Ammon's horn (tissue), 1 donor: ENCODE data around the gene PDGFA.

Experiments
- DNase-seq: peaks from one replicate; pipeline ENCODE4 v3.0.0-alpha.2; 2016; ENCODE audit warnings: low spot score

The PDGFA gene

DNA sequence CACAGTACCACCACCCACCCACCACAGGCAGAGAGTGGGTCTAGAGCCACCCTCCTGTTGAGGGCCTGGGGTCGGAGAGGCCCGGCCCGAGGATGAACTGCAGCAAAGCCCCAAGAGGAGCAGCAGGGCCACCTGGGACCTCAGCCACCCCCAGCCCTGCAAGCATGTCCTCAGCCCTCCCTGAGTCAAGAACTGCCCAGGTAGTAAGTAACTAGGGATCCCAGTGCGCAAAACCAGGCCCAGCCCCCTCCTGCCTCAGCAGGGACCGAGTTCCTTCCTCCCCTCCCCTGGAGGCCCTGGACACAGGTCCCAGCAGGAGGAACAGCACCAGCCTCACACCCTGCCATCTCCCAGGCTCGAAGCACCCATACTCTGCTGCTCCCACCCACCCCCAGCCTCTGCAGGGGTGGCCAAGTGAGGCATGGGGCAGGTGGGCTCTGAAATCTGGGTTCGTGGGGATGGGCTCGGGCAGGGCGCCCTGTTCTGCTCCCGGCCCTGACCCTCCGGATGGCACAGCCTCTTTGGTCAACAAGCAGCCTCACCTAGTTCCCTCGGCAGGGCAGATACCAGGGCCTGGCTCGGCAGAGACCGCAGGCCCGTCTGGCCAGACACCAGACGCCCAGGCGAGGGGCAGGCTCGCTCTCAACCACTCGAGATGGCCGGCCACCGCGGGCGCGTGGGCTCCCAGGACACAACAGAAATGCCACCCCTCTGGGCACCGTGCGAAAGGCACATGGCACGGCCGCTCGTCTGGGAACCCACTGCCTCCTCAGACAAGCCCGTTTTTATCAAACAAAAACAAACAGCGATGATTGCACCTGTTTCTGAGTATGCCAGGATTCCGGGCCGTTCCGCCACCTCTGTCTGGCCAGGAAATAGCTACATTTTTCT, 15.2 kb downstream of the PDGFA start:
- no peak for DNase-seq

DNA sequence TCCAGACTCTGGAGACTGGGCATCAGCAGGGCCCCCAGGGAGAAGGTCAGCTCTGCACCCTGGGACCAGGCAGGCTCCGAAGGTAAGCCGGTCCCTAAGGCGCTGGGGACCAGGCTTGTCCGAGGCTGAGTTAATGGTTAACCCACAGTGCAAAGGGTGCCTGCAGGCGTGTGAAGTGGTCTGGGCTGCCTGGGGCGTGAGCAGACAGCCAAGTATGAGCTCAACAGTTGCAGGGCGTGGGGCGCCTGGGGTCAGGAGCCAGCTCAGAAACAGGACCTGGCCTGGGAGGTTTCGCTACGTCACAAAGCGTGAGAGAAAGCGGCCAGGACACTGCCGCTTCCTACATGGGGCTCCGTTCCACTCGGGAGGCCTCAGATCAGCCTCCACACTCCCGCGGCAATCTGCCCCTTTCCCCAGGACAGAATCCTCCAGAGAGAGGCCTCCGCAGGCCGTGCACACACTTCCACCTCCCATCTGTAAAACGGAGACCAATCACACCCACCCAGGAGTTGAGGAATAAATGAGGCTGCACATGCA, 16.0 kb downstream of the PDGFA start:
- no peak for DNase-seq

DNA sequence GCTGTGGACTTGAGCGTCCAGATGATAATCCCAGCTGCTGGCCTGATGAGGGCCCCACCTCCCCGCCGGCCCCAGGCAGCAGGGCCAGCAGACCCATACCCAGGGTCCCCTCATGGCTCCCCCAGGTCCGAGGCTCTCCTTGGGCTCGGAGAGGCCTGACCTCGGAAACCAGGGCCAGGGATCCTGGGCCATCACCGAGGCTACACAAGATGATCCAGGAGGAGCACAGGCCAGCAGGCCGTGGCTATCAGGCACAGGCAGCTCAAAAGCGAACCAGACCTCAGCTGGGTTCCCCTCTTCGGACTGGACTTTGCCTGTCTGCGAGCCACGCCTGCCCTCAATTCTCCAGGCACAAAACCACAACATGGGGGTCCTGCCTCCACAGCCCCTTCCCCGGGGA, 17.4 kb downstream of the PDGFA start:
- no peak for DNase-seq

DNA sequence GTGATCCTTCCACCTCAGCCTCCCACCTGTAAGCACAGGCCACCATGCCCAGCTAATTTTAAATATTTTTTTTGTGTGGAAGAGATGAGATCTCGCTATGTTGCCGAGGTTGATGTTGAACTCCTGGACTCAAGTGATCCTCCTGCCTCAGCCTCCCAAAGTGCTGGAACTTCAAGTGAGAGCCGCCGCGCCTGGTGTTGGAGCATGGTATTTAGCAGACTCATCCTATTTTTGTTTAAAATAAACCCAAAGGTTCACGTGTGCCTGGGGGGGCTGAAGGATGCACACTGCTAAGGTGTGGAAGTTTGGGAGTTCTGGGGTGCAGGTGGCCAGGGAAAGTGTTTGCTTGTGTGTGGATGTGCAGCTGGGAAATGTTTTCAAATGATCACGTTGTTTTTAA, 18.1 kb downstream of the PDGFA start:
- no peak for DNase-seq

DNA sequence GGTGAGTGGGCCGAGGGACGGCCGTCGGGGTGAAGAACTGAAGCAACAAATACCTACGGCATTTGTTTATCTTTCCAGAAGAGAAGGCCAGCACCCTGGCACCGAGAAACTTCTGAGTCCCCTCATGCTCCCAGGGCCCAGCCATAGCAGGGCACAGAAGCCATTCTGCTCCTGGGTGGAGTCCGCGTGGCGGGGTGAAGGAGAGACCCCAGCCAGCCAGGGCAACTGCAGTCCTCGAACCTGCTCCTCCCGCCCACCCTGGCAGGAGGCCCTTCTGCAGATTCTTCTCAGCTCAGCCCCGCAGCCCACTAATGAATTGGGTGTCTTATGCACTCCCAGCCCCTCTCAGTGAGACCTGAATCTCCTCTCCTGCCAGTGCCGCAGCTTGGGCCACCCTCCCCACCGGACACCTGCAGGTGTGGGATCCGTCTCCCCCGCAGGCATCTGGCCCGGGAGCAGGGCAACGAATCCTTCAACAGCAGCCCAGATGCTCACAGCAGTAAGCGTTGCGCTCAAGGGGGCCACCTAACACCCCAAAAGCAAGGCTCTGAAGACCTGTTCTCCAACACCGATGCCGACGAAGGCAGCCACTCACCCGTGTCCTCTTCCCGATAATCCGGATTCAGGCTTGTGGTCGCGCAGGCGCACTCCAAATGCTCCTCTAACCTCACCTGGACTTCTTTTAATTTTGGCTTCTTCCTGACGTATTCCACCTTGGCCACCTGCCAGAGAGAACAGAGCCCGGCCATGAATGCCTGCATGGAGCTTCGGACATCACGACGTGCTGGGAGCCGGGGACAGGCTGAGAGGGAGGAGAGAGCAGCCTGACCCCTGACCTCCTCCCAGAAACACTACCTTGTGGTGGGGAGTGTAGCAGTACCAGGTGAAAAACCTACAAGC, 18.9 kb downstream of the PDGFA start:
- DNase-seq: no peak

GRCh38 chr7:499853-500485, 19.7 kb downstream of the PDGFA start:
- DNase-seq: no peak

DNA sequence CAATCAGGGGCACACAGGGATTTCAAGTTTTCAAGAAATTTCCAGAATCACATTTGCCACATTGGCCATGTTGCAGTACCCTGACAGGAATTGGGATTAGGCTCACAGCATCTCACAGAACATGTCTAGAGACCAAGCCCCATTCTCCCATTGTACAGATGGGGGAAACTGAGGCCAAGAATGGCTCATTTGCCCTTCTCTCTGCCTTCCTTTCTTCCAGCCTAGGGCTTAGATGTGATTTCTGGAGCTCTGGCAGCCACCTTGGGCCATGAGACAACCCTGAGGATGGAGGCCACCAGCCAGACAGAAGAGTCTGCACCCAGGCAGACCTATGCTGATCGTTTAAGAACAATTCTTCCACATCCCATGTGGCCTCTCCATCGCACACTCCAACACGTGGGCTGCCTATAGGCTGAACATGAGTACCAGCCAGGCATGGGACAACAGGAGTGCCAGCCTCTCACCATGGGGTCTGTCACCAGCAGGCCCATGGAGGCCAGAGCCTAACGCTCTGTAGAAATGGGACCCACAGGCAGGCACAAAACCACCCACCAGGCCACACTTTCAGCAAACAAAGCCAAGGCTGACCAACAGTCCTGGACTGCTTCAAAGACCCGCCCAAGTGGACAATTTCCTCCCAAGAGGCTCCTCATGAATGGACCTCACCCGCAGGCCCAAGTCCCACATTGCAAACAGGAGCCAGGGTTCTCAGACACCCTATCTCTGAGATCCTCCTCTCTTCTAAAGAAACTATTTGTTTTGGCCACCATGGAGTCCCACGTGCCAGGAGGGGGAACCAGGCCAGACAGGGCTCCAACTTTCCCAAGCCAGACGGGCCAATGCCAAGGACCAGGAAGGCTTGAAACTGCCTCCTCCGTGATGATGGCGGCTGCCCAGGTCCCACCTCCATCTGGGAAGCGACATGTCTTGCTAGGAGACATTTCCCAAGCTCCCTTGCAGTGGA, 20.7 kb downstream of the PDGFA start:
- DNase-seq: no peak

GRCh38 chr7:497946-498655, 21.5 kb downstream of the PDGFA start:
- peak; percentile 84 for DNase-seq

DNA sequence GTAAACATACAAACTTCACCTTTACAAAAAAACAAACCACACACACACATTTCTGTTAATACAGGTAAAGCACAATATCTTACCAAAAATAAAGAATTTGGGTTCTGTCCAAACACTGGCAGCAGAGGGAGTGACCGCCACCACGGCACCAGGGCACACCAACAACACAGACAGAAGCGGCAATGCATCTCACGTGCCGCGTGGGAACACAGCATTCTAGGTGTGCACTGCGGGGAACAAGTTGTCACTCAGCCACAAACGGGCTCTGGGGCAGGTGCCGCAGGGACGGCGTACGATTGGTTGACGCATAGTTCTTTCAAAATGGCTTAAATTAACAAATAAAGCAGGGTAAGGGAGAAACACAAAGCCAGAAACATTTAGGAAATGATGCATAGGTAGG, 22.3 kb downstream of the PDGFA start:
- no peak for DNase-seq

DNA sequence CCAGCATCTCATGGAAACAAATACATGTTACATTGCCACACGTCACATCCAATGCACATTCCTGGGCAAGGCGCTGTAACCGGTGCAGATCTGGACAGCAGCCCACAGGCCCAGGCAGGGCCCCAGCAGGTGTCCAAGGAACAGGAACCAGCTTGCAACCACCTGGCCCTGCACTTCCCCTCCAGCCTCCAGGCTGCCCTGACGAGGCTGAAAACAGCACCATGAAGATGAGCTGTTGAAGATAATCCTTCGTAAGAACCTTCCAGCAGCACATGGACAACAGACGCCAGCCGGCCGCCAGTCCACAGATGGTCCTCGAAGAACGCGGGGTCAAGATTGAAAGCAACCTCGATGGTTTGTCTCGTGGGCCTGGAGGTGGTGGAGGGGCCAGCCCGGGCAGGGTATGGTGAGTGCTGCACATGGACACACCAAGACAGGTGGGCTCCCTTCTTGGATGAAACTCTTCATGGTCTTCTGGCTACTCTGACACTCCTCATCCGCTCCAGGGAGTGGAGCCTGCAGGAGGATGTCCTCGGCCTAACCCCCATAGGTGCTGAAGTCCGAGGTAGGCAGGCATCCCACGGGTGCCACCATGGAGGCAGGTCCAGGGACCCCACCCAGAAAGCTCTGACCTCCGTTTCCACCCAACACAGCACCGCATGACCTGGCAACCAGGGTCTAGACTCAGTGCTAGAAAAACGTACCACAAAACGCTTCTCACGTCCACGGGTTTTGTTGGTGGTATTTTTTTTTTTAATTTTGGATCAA, 22.9 kb downstream of the PDGFA start:
- no peak for DNase-seq

DNA sequence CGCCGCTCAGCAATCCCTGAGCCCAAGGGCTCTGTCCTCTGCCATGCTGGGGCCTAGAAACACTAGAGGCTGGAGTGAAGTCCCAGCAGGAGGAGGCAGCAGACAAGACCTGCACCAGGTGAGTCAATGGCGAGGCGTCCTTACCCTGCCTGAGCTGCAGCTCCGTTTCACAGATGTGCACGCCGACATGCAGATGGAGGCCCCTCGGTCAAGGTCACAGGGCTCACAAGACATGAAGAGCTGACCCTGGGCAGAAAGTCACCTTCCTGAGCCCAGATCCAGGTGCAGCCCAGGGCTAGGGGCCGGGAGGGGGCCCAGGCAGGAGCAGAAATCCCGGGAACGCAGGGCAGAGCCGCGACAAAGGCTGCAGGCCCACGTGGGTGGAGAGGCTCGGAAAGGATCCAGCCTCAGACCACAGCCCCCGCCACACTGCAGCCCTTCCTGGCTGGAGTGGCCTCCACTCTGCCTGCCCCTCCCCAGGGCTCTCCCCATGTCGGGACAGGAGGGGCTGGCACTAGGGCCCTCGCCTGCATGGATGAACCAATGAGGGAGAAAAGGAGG, 23.8 kb downstream of the PDGFA start:
- DNase-seq: no peak

DNA sequence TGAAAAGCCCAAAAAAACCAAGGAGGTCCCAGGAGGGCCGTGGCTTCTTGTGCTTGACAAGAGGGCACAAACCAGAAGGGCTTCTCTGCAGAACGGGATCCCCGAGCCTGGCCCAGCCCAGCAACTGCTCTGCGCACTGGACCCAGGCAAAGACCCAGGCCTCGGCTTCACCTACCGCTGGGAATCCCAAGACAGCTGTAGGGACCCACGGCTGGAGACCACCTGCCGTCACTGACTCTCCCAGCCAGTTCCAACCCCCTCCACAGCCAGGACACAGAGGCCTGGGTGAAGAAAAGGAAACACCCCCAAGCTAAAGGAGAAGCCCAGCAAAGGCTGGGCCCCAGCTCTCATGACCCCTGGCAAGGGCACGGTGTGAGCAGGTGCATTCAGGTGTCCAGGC, 24.3 kb downstream of the PDGFA start:
- DNase-seq: no peak

- no peak for DNase-seq
Measured at GRCh38 chr7:494906-495305, 24.7 kb downstream of the PDGFA start.

- no peak for DNase-seq
Measured at GRCh38 chr7:494259-494687, 25.4 kb downstream of the PDGFA start.

GRCh38 chr7:493661-494251, 25.9 kb downstream of the PDGFA start:
- DNase-seq: no peak

DNA sequence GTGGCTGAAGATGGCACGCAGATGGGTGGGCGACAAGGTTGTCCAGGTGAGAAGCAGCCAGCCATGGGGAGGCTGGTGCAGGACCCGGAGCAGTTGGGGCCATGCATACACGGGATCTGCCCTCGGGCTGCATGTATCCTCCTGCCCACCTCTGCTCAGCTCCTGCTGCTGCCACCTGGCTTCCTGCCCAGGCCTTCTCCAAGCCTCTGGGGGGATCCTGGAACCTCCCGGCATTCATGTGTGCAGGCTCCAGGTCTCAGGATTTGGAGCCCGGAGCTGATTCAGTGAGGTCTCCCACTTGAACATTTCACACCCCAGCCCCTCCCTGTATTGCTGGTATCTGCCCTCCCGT, 27.0 kb downstream of the PDGFA start:
- no peak for DNase-seq

DNA sequence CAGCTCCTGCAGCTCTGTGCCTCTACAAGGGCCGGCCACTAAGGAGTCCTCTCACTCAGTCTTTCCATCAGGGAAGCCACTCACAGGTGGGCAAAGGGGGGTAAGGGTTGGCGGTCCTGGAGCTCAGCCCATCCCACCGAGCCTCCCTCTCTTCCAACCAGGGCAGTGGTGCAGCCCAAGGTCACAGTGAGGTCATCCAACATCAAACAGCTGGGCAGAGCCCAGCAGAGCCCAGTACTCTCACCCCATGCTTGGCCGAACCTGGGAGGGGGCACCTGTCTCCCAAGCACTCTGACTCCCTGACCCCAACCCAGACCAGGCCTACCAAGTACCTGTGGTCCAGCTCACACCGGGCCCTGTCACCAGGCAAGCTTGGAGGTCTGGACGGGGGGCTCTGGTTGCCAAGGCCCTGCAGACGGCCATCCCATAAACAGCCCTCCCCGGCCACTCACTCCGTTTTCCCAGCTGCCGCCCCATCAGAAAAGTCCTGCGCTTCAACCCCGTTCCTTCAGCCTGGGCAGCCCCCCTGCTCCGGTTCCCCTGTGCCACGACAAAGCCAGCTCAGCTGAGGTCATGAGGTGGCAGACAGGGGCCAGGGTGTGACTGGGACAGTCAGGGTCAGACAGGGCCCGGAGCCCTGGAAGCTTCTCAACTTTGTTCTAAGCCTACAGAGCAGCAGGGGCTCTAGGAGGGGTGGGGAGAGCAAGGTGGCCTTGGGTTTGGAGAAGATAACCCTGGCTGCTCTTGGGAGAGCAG, 27.5 kb downstream of the PDGFA start:
- no peak for DNase-seq

DNA sequence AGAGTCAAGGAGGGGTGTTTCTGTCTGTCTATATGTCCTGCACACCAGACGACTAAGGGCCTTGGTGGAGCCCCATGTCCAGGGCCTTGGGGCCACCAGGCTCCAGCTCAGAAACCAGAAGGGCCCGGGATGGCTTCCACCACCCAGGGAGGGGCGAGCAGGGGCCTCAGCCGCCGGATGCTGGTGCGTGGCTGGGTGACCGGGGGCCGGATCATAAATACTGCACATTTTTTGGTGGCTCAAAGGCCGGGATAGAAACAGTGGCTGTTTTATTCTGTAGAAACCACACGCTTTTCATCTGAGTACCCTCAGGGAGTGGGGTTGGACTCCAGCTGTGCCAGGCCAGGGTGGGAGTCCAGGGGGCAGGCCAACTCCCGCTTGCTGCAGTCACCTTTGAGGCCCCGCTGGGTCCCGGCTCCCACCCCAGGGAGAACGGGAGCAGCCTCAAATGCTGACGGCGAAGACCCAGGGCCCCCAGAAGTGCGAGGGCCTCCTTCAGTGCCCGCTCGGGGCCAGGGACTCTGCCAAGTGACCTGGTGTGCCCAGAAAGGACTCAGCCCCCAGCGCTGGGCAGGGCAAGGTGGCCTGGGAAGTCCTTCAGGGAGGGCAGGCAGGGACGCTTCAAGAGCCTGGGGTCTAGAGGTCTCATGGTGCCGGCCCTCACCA, 28.2 kb downstream of the PDGFA start:
- no peak for DNase-seq
